NCI-H146 treated with DMSO at 0.1 percent for 48 hours (cell line): ENCODE data around the gene PEX11G.
"Not testable (repeated sequence)": the region's sequence is repeated elsewhere in the genome, so short reads cannot be mapped to it uniquely, and the experiment has no call there.

Source experiments
- DNase-seq: peaks from one replicate; lab custom pipeline; 2025; ENCODE audit not compliant: unreplicated experiment; lab: John Stamatoyannopoulos, UW

Gene PEX11G

GRCh38 chr19:7441468-7442146, 47.2 kb downstream of the PEX11G start:
- DNase-seq = no peak

- DNase-seq = no peak
Observed at GRCh38 chr19:7440188-7440975, 48.5 kb downstream of the PEX11G start.

GRCh38 chr19:7435586-7435985, 53.2 kb downstream of the PEX11G start:
- no peak for DNase-seq

- DNase-seq = peak; percentile 22
Observed at GRCh38 chr19:7434391-7434790, 54.4 kb downstream of the PEX11G start.

- not testable (repeated sequence) for DNase-seq
Observed at GRCh38 chr19:7433456-7433855, 55.4 kb downstream of the PEX11G start.

GRCh38 chr19:7429638-7430282, 59.1 kb downstream of the PEX11G start:
- DNase-seq = no peak

GRCh38 chr19:7428651-7429113, 60.2 kb downstream of the PEX11G start:
- DNase-seq = no peak

GRCh38 chr19:7427944-7428343, 60.9 kb downstream of the PEX11G start:
- DNase-seq = no peak

- no peak for DNase-seq
Observed at GRCh38 chr19:7426986-7427385, 61.8 kb downstream of the PEX11G start.
